BJ (cell line): ENCODE data around the gene GRIN1. TPM values are rescaled to one million over a fixed set of nuclear protein-coding genes. Genes with fewer than 3 reads are reported as not detected.

ENCODE experiments used
- CTCF ChIA-PET: fragments of 350-600 bp; formaldehyde crosslinking; extraction: SDS; loops from one replicate; lab custom pipeline; 2021; ENCODE audit warnings: antibody characterized with exemption, inconsistent platforms; lab: Yijun Ruan, JAX
- POLR2A ChIA-PET: fragments of 300-600 bp; sonication (Branson Sonifier 250); formaldehyde crosslinking; extraction: SDS; loops from one replicate; lab custom pipeline; 2021; ENCODE audit warnings: antibody characterized with exemption; lab: Charles Lee
- DNase-seq: peaks from one replicate; pipeline ENCODE4 v3.0.0-alpha.2; 2011; ENCODE audit warnings: low read depth
- H3K27me3 ChIP-seq: 2 replicates; pipeline ENCODE4 v1.6.0; 2011; ENCODE audit warnings: low read length; ENCODE audit not compliant: control insufficient read depth, insufficient read depth
- H3K36me3 ChIP-seq: 2 replicates; pipeline ENCODE4 v1.5.1; 2011; ENCODE audit warnings: low read length; ENCODE audit not compliant: control insufficient read depth, insufficient read depth
- H3K4me3 ChIP-seq: 2 replicates; pipeline ENCODE4 v1.5.1; 2011; ENCODE audit warnings: low read depth, mild to moderate bottlenecking, control low read depth, low read length
- CTCF ChIP-seq: IDR thresholded peaks from 2 replicates; pipeline ENCODE4 v1.5.1; 2011; ENCODE audit warnings: low read depth, mild to moderate bottlenecking, control low read depth, inconsistent platforms, low read length, moderate library complexity; ENCODE audit not compliant: insufficient read depth
- polyA plus RNA-seq: library from polyadenylated mRNA; depleted of rRNA; stranded (reverse); fragments of >200 nt; gene quantifications from 2 replicates; pipeline ENCODE4 v1.2.3, GENCODE V29; 2011

Gene GRIN1
- polyA plus RNA-seq, 1 experiment = 0.10 TPM

GRCh38 chr9:137213160-137214060, 74.5 kb downstream of the GRIN1 start:
- Histone ChIP-seq H3K36me3 (peaks cover 2% of the 10 kb centered on the region), H3K27me3 (no peaks in the 10 kb centered on the region), H3K4me3 (no peak overlapping the region)
- CTCF ChIA-PET = interaction anchor here (0.6 kb wide), 1 partner anchor 10 kb away, joined by 3 read pairs; no protein-coding TSS in a partner anchor
- DNase-seq = no peak
- POLR2A ChIA-PET = no interaction called here
- 0 out of 2 replicates have a peak, but pooled peaks have one; percentile 4 for TF ChIP-seq CTCF

- Histone ChIP-seq H3K36me3 (peaks cover 2% of the 10 kb centered on the region), H3K27me3 (no peaks in the 10 kb centered on the region), H3K4me3 (no peak overlapping the region)
- no peak for TF ChIP-seq CTCF
- ChIA-PET CTCF (interaction anchor here (0.6 to 1.0 kb wide), 2 partner anchors 12 to 20 kb away, joined by 3 read pairs; partner anchors contain the start of gene RNF224), POLR2A (no interaction called here)
- DNase-seq = no peak
Observed at GRCh38 chr9:137214620-137215019, 75.7 kb downstream of the GRIN1 start.

- ChIA-PET POLR2A (no interaction called here), CTCF (interaction anchor here (0.6 to 1.0 kb wide), 2 partner anchors 12 to 19 kb away, joined by 3 read pairs; partner anchors contain the start of gene RNF224)
- no peak for DNase-seq
- H3K36me3 ChIP-seq = peaks cover under 1% of the 10 kb centered on the region
- TF ChIP-seq CTCF = no peak
- no peaks in the 10 kb centered on the region for H3K27me3 ChIP-seq
- H3K4me3 ChIP-seq = no peak overlapping the region
Observed at GRCh38 chr9:137215196-137215986, 76.4 kb downstream of the GRIN1 start.

GRCh38 chr9:137216188-137216965, 77.4 kb downstream of the GRIN1 start:
- H3K4me3 ChIP-seq = no peak overlapping the region
- H3K27me3 ChIP-seq = no peaks in the 10 kb centered on the region
- DNase-seq = no peak
- no peak for TF ChIP-seq CTCF
- no peaks in the 10 kb centered on the region; the same call in none of the 2 replicates for H3K36me3 ChIP-seq
- POLR2A ChIA-PET = no interaction called here
- CTCF ChIA-PET = interaction anchor here (0.9 to 1.2 kb wide), 4 partner anchors 12 to 20 kb away, joined by 3 read pairs; partner anchors contain the start of gene SLC34A3
